GM21737 (cell line): Measurements from ENCODE around the gene CD93.

Experiments
- ATAC-seq: cut with Tn5 transposase; IDR thresholded peaks from one replicate; pipeline ENCODE4 v1.9.1; 2021; ENCODE audit warnings: mild to moderate bottlenecking, moderate library complexity; ENCODE audit not compliant: unreplicated experiment

CD93 gene

DNA sequence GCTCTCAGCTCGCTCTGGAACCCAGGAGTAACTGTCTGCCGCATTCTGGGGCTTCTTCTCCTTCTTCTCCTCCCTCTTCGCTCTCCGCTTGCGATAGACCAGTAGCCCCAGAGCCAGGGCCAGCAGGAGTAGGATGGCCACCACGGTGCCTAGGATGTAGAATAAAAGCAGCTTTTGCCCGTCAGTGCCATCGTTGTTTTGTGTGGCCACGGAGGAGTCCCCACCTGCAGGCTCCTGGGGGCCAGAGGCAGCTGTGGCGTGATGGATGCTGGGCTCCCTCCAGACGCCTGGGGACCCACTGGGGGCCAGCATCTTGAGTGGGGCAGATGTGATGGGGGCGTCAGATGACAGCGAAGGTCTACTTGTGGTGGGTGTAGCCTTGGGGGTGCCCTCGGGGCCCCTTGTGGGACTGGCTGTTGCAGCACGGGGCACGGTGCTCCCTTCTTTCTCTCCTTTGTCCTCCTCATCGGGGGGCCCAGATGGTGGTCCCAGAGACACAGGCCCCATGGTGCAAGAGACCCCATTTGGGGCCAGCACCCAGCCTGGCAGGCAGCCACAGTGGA lies 1.8 kb downstream of the CD93 start:
- no peak for ATAC-seq

DNA sequence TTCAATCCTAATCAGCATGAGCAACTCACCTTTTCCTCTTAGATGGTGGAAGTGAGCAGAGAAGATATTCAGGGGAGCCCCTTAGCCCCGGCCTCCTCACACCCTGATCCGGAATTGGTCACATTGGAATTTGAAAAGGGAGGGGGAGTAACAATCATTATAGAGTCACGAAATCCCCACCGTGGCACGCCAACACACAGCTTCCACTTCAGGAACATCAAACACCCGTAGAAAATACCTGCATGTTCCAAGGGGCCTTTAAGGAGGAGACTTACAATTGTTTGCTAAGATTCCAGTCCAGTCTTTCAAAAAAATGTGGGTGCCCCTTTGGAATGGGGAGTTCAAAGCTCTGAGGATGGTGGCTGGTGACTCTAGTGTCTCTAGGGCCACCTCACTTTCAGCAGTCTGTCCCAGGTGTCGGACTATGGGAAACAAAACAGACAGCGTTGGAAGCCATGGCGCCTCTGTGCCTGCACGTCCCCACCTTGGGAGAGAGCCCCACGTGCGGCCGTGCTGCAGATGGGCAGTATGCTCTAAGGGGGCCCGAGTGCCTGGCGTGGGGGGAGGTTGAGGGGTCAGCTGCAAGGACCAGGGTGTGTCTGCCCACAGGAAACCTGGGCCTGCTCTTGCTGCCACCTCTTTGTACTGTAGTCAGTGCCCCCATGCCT lies 2.4 kb downstream of the CD93 start:
- ATAC-seq, result no peak

DNA sequence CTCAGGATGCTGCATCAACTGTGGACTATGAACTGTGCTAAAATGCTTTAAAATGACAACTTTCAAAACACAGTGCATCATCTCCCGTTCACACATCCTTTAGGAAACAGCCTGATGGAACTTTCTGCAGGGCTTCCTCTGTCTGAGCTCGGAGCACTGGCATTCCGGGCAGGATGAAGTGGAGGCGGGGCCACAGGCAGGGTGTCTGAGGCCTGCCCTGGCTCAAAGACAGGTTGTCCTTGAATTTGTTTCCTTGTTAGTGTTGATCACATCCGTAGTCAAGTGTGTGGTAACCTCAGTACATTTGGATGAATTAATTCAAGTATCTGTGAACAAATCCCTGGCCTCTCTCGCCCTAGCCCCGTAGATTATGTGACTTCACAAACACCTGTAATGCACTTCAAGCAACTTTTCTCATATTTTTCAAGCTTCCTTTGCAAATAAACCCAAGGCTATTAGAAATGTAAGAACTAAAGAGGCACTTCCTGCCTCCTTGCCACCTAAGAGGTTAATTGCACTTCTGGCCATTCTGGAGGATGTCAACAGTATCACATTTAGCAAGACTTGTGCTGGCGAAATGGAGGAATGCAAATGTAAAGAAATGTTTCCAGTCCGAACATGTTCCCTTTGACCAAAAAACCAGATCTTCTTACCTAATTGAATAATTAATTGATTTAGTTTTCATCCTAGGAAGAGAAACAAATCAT lies 3.1 kb downstream of the CD93 start:
- ATAC-seq, result no peak

DNA sequence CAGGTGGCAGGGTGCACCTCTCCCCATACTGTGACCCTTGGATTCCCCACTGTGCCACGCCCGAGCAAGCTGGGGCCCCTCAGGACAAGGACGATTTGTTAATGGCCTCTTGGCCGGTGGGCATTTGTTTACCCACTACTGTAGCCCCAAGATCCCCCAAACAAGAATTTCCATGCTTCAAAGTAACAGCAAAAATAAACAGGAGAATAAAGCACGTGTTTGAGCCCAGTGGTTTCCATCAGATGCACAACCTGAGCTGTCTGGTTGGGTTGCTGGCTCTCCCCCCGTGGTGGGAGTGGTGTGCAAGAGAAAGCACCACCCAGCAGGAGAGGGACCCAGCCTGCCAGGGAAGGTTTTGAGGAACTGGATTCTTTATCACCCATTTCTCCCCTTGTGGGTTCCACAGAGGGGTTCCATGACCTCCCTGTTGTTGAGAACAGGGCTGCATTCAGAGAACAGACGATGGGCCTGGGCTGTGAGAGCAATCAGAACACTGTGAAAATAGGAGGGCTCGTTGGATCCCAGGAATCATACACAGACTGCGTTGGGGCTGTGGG lies 4.8 kb downstream of the CD93 start:
- no peak for ATAC-seq

DNA sequence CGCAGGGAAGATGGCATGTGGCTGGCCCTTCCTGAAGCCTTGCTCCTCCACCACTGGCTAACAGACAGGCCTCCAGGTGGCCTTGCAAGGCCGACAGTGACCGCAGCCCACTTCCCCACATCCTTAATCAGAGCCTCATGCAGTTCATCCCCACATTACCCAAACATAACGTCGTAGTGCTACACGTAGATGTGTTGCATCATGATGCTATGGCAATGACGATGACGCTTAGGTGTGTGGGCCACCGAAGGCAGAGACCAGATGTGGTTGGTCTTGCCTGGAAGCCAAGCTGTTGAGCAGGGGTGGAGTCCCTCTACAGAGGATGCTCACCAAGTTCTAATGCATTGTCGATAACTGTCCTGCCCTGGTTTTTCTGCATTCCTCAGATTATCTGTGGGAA lies 5.6 kb downstream of the CD93 start:
- ATAC-seq, result no peak

DNA sequence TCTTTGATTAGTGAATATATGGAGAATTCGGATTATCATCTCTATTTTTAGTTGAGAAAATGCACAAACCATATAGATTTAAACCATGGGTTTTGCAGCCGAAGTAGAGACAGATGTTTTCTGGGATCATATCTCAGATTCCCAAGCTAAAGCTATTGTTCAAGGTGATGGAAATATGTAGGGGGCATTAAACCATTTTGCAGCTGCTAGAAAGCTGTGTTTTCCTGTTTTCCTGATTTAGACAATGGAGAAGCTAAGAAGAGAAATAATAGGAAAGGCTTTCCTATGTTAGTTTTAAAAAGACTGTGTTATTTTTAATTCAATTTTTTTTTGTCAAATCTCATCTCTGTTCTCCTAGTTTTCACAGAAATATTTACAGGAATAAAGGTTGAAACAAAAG lies 6.2 kb downstream of the CD93 start:
- no peak for ATAC-seq

DNA sequence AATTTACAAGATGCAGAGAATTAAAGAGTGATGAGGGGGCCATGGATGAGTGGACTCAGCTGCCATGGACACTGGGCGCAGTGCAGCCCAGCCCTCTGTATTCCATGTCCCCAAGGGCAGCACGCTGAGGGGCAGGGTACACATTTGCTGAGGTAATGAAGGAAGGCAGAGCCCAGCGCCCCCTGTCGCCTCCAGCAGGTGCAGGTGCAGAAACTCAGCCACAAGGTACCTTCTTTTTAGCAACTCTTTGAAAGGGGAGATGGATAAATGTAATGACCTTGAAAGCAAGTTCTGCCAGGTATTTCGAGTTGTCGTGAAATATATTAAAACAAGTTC lies 7.1 kb downstream of the CD93 start:
- no peak for ATAC-seq

DNA sequence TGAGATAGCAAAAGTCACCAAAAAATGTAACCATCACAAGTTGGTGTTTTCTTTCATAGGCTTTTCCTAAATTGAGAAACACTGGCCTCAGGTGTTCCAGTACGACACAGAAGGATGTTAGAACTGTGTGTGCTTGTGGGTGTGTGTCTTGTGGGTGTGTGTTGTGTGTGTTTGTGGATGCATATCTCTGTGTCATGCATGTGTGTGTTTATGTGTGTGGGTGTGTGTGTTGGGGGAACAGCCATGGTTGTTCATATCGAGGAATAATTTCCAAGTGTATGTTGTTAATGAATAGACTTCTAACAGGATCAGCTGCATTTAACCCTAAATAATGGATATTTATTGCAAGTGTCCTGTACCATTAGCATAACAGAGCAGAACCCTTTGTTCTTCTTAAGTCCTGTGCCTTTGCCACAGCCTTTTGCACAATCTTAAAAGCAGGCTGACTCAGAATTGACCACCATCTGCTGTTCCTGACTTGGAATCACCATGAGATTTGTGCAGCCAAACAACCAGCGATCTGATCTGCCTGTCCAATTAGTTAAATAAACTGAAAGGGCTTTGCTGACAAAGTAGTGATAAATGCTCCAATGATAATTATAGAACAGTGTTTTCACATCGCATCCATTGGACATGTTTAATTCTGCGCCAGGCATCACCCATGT lies 7.6 kb downstream of the CD93 start:
- no peak for ATAC-seq

DNA sequence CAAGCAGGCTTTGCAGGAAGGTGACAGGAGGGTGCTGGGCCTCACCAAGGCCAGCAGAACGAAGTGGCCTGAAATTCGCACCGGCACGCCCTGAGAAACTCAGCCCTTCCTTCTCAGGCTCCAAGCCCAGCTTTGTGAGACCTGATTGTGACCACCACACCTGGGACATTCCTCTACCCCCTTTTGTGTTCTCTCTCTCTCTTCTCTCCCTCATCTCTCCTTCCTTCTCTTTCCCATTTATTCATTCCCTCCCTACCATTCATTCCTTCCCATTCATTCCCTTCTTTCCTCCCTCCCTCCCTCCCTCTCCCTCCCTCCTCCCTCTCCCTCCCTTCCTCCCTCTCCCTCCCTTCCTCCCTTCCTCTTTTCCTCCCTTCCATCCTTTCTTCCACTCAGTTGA lies 8.8 kb downstream of the CD93 start:
- ATAC-seq, result no peak

DNA sequence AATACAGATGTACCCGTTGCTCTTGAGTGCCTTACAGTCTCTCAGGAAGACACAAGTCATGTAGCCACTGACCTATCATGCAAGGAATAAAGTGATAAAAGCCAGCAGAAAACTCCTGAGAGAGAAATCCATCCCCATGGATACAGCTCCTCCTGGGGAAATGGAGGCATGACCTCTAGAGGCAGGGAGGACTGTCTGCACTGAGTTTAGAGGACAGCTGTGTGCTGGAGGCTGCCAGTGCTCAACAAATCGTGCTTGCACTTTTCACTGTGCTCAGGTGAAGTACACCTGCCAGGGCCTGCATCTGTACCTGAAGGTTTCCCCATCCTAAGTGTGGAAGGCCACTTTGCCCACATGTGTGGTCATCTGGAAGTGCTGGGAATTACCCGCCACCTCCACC lies 12.1 kb downstream of the CD93 start:
- no peak for ATAC-seq

DNA sequence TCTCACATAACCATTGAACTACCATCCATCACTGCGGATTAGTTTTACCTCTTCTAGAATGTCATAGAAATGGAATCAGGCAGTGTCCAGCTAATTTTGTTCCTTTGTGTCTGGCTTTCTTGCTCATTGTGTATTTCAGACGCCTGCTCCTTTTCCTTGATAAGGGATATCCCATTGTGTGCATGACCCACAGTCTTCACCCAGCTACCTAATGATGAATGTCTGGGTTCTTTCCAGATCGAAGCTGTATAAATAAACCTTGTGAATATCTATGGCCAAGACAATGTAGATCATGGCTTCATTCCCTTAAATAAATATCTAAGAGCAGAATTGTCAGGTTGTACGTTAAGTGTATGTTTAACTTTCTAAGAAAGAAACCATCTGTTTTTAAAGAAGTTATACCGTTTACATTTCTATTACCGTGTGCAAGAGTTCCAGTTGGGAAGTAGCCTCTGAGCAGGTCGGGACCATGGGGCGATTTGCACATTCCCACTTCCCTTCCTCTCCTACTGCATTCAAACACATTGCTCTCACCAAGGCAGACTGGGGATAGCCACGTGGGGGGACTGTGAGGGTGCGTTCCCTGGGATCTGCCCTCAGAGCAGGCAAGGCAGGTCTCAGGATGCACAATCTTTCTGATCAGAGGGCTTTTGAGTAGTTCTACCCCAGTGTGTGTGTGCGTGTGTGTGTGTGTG lies 13.1 kb downstream of the CD93 start:
- no peak for ATAC-seq

DNA sequence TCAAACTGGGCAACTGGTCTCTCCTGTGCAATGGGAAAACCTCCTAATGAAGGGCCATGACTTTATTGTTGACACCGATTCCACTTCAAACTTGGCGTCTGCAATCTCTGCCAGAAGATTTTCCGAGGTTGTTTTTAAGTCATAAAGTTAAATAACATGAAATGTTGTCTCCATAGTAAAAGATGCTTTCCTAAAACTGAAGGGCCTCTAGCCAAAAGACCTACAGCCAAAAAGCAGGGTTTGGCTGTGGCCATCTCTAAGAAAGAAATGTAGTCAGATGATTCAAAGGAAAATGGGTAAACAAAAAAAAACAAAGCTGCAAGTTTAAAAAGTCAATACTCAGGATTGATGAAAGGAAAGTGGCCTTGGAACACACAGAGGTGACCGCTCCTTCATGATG lies 14.1 kb downstream of the CD93 start:
- ATAC-seq, result no peak

DNA sequence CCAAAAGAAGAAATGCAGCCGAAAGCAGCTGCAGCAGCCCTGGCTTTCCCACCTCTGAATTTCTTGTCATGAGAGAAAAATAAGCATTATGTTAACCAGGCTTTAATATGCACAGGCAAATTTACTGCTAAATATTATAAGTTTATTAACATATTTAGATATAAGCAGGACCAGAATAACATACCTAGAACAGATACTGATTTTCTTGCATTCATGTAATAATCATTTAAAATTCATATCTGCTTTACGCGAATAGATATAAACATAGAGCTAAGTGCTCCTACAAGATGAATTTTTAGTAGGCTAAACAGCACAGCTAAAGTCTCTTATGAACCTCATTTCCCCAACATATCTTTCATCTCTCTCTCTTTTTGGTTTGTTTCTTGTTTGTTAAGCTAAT lies 14.7 kb downstream of the CD93 start:
- no peak for ATAC-seq

DNA sequence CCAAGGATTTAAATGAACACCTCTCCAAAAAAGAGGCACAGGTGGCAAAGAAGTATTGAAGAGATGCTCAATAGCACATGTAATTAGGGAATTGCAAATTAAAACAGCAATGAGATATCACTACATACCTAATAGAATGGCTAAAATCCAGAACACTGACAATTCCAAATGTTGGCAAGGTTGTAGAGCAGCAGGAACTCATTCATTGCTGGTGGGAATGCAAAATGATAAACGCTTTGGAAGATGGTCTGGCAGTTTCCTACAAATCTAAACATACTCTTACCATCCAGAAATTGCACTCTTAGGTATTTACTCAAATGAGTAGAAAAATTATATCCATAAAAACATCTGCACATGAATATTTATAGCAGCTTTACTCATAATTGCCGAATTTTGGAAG lies 17.0 kb downstream of the CD93 start:
- no peak for ATAC-seq

DNA sequence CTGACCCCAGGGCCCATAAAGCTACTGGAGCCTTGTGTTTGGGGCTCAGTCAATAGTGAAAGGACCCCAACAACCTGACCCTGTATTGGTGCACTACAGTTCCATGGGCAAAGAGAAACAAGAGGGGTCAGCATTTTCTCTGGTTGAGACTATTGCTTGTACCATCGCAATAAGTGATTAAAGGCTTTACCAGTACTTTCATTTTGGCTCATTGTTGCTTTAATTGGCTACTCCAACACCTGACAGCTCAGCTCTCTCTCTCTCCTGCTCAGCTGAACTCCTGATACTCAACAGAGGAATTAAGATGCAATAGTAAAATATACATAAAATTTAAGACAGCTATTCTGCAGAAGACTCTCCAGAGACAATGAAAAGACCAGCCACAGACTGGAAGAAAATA lies 17.8 kb downstream of the CD93 start:
- ATAC-seq, result no peak

DNA sequence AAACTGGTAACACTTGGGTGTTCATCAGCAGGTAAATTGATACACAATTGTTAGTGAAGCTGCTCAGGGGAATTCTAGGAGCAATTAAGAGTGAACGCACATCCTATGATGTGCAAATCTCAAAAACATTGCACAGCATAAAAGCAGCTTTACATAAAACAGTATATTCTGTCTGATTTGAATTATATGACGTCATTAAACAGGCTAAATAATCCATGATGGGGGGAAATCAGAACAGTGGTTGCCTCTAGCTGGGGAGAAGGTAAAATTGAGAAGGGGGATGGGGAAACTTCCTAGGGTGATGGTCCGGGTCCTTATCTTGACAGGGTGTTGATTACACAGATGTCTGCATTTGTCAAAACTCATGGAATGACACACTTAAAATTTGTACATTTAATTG lies 19.4 kb downstream of the CD93 start:
- ATAC-seq, result no peak

DNA sequence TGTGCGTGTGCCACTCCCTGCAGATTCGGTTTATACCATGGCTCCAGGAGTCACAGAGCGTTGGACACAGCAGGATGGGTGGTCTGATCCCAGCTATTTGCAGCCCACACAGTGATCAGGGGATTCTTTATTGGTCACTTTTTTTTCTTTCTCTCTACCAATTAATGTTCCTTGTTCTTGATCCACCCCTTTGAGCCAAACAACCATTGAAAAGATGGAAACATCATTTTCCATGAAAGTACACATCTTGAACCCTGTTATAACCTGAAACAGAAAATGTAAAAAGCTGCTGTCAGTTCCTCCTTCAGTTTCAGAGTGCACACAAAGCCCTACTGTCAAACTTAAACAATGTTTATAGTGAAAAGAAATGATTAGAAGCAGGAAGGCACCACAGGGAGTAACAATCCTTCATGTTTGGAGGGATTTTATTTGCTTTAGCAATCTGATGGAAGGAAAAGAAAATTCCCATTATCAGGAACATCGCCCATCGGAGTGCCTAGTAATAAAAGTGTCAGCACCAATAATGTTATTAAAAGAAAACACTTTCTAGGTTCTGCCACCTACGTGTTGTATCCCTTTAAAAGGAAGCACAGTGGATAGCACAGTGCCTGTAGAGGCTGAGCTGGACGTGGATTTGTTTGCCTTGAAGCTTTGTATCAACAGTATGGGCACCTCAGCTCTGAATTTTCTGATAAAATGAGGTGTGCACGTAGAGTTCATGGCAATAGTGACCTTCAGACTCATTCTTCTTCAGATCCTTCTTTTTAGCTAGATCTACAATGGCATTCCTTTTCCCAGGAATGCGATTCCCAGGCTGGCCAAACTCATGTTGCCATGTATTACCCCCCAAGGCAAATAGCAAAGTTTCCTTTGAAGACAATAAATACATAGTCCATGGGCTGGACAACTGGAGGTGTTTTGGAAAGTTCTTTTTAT lies 20.6 kb downstream of the CD93 start:
- ATAC-seq, result no peak

DNA sequence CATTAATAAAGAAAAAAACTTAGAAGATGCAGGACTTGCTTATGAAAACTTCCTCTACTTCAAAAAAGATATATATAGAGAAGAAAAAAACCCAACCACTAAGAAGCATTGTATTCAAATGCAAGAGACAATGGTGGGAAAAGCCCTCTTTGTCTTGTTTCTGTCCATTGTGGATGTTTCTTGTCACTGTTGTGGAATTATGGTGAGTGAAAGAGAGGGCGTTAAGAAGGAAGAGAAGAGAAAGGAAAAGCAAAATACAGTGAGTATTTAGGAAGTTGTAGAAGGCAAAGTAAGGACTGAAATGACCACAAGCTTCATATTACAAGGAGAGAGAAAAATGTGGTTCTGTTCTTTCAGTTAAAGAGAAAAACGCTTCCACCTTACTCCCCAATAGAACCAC lies 22.5 kb downstream of the CD93 start:
- ATAC-seq, result no peak

DNA sequence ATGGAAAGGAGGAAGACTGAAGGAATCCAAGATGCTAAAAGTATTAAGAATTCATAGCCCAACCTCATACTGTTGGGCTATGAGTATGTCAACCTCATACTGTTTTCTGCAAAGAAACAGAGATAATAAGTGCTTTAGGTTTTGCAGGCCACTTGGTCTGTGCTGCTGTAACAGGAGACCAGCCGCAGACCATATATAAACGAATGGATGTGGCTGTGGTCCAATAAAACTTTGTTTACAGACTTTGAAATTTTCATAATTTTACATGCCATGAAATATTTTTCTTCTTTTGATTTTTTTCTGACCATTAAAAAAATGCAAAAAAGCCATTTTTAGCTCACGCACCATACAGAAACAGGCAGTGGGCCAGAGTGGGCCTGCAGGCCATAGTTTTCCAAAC lies 23.0 kb downstream of the CD93 start:
- no peak for ATAC-seq

DNA sequence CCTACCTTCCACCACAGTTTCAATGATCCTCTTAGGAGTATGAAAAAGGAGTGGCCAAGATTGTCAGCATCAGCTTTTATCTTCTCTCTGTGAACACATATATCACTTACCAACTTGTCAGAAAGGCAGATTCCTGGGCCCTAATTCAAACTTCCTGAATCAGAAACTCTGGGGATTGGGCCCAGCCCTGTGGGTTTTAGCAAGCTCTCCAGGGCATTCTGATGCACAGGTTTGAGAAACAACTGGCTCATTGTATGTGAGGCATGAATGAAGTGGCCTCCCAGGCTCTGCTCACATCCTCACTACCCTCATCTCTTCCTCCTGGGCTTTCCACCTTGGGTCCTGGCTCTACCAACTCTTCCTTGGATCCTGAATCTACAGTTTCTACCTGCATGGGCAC lies 23.5 kb downstream of the CD93 start:
- no peak for ATAC-seq
